ENCODE results near the gene CCSER1.

GRCh38 chr4:90183254-90183653, 56.1 kb downstream of the CCSER1 start:
- TF ChIP-seq EP300 (IDR thresholded peaks at IDR 0.05; ENCODE audit: low read depth) (no peak), POLR2A (IDR thresholded peaks at IDR 0.05) (no peak), POLR2AphosphoS5 (IDR thresholded peaks at IDR 0.05) (peak in 1 of 3 donors; percentile 44)
- TF ChIP-seq, protein P1, sequence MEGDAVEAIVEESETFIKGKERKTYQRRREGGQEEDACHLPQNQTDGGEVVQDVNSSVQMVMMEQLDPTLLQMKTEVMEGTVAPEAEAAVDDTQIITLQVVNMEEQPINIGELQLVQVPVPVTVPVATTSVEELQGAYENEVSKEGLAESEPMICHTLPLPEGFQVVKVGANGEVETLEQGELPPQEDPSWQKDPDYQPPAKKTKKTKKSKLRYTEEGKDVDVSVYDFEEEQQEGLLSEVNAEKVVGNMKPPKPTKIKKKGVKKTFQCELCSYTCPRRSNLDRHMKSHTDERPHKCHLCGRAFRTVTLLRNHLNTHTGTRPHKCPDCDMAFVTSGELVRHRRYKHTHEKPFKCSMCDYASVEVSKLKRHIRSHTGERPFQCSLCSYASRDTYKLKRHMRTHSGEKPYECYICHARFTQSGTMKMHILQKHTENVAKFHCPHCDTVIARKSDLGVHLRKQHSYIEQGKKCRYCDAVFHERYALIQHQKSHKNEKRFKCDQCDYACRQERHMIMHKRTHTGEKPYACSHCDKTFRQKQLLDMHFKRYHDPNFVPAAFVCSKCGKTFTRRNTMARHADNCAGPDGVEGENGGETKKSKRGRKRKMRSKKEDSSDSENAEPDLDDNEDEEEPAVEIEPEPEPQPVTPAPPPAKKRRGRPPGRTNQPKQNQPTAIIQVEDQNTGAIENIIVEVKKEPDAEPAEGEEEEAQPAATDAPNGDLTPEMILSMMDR (IDR thresholded peaks at IDR 0.05): no peak
